Measurements from ENCODE around the gene LYSMD3. TPM values are rescaled to one million over a fixed set of nuclear protein-coding genes. Genes with fewer than 3 reads are reported as not detected.

Gene LYSMD3
- total and polyA plus RNA-seq, 9 of the 15 experiments (the other 6 are each of a cell fraction or from before 2014, with no cell fraction given), result 9.5 to 42.3 (median 20.7) TPM

- peak; percentile 24 for TF ChIP-seq REST (IDR thresholded peaks at IDR 0.05; ENCODE audit: borderline replicate concordance)
- TF ChIP-seq REST (CRISPR knock-in tag; IDR thresholded peaks at IDR 0.05; ENCODE audit: low read depth), result no peak
- TF ChIP-seq RHOXF2B (CRISPR knock-in tag; conservative IDR thresholded peaks at IDR 0.05), result no peak
Measured at GRCh38 chr5:90472783-90473395, 56.5 kb downstream of the LYSMD3 start (continued).

Other genes starting within 250 kb of the LYSMD3 start
- gene CETN3, start 119.8 kb downstream of the LYSMD3 start, total RNA-seq (2014; rRNA removed), result 41.6 and 57.3 TPM in 2 replicates
- gene CETN3, start 119.8 kb downstream of the LYSMD3 start, total RNA-seq (2014; rRNA removed; fragmentation: Illumina TruSeq; extraction: Trizol), result 99.4 and 121 TPM in 2 replicates
- gene CETN3, start 119.8 kb downstream of the LYSMD3 start, total RNA-seq (2015; rRNA removed; fragmentation: Illumina TruSeq; extraction: Trizol), result 74.5 and 82.4 TPM in 2 replicates
- gene CETN3, start 119.8 kb downstream of the LYSMD3 start, total RNA-seq (2021), result 42.8 and 43.3 TPM in 2 replicates
- gene CETN3, start 119.8 kb downstream of the LYSMD3 start, polyA plus RNA-seq (2011; rRNA removed), result 38.4 and 63.2 TPM in 2 replicates
- gene CETN3, start 119.8 kb downstream of the LYSMD3 start, polyA plus RNA-seq (2014; fragmentation: Illumina TruSeq; extraction: Trizol), result 77.6 and 87.4 TPM in 2 replicates
- 10 to 100 TPM; 80.5 to 91.3 TPM for gene CETN3, start 119.8 kb downstream of the LYSMD3 start, polyA plus RNA-seq (2014; fragmentation: Nextera tagmentation; extraction: Ambion mirVana)
- gene CETN3, start 119.8 kb downstream of the LYSMD3 start, polyA plus RNA-seq (2014; rRNA removed), result 109 and 113 TPM in 2 replicates
- 7.6 and 8.2 TPM in 2 replicates for gene MBLAC2, start 54.8 kb downstream of the LYSMD3 start, total RNA-seq (2014; rRNA removed)
- 10.2 and 10.5 TPM in 2 replicates for gene MBLAC2, start 54.8 kb downstream of the LYSMD3 start, total RNA-seq (2014; rRNA removed; fragmentation: Illumina TruSeq; extraction: Trizol)
- gene MBLAC2, start 54.8 kb downstream of the LYSMD3 start, total RNA-seq (2015; rRNA removed; fragmentation: Illumina TruSeq; extraction: Trizol), result 9.2 and 10.7 TPM in 2 replicates
- 10.3 and 10.6 TPM in 2 replicates for gene MBLAC2, start 54.8 kb downstream of the LYSMD3 start, total RNA-seq (2021)
- 13.1 and 13.2 TPM in 2 replicates for gene MBLAC2, start 54.8 kb downstream of the LYSMD3 start, polyA plus RNA-seq (2011; rRNA removed)
- 9.0 and 10.3 TPM in 2 replicates for gene MBLAC2, start 54.8 kb downstream of the LYSMD3 start, polyA plus RNA-seq (2014; fragmentation: Illumina TruSeq; extraction: Trizol)
- gene MBLAC2, start 54.8 kb downstream of the LYSMD3 start, polyA plus RNA-seq (2014; fragmentation: Nextera tagmentation; extraction: Ambion mirVana), result 1 to 10 TPM; 2.4 to 3.2 TPM
- gene MBLAC2, start 54.8 kb downstream of the LYSMD3 start, polyA plus RNA-seq (2014; rRNA removed), result 10.4 and 12.4 TPM in 2 replicates
- gene POLR3G, start 54.7 kb downstream of the LYSMD3 start, total RNA-seq (2014; rRNA removed), result 37.2 and 39.6 TPM in 2 replicates
- gene POLR3G, start 54.7 kb downstream of the LYSMD3 start, total RNA-seq (2014; rRNA removed; fragmentation: Illumina TruSeq; extraction: Trizol), result 59.0 and 63.8 TPM in 2 replicates
- 37.2 and 44.5 TPM in 2 replicates for gene POLR3G, start 54.7 kb downstream of the LYSMD3 start, total RNA-seq (2015; rRNA removed; fragmentation: Illumina TruSeq; extraction: Trizol)
- 39.0 and 47.4 TPM in 2 replicates for gene POLR3G, start 54.7 kb downstream of the LYSMD3 start, total RNA-seq (2021)
- 33.6 and 54.9 TPM in 2 replicates for gene POLR3G, start 54.7 kb downstream of the LYSMD3 start, polyA plus RNA-seq (2011; rRNA removed)
- gene POLR3G, start 54.7 kb downstream of the LYSMD3 start, polyA plus RNA-seq (2014; fragmentation: Illumina TruSeq; extraction: Trizol), result 69.1 and 78.9 TPM in 2 replicates
- 100 to 1,000 TPM in 1 of 2 experiments, 10 to 100 TPM in 1; 95.1 to 111 TPM for gene POLR3G, start 54.7 kb downstream of the LYSMD3 start, polyA plus RNA-seq (2014; fragmentation: Nextera tagmentation; extraction: Ambion mirVana)
- 58.0 and 84.6 TPM in 2 replicates for gene POLR3G, start 54.7 kb downstream of the LYSMD3 start, polyA plus RNA-seq (2014; rRNA removed)
- gene ADGRV1, start 29.2 kb upstream of the LYSMD3 start, total RNA-seq (2014; rRNA removed), result 71.6 and 75.0 TPM in 2 replicates
- gene ADGRV1, start 29.2 kb upstream of the LYSMD3 start, total RNA-seq (2014; rRNA removed; fragmentation: Illumina TruSeq; extraction: Trizol), result 156 and 170 TPM in 2 replicates
- 101 and 111 TPM in 2 replicates for gene ADGRV1, start 29.2 kb upstream of the LYSMD3 start, total RNA-seq (2015; rRNA removed; fragmentation: Illumina TruSeq; extraction: Trizol)
- 70.6 and 73.7 TPM in 2 replicates for gene ADGRV1, start 29.2 kb upstream of the LYSMD3 start, total RNA-seq (2021)
- gene ADGRV1, start 29.2 kb upstream of the LYSMD3 start, polyA plus RNA-seq (2011; rRNA removed), result 49.6 and 58.2 TPM in 2 replicates
- gene ADGRV1, start 29.2 kb upstream of the LYSMD3 start, polyA plus RNA-seq (2014; fragmentation: Illumina TruSeq; extraction: Trizol), result 45.6 and 47.5 TPM in 2 replicates
- gene ADGRV1, start 29.2 kb upstream of the LYSMD3 start, polyA plus RNA-seq (2014; fragmentation: Nextera tagmentation; extraction: Ambion mirVana), result 10 to 100 TPM; 21.7 to 24.5 TPM
- 50.7 and 51.8 TPM in 2 replicates for gene ADGRV1, start 29.2 kb upstream of the LYSMD3 start, polyA plus RNA-seq (2014; rRNA removed)

Measured in K562 (cell line).